HepG2 (cell line): Measurements from ENCODE around the gene POU6F2. TPM values are rescaled to one million over a fixed set of nuclear protein-coding genes. Genes with fewer than 3 reads are reported as not detected.

Source experiments
- ATAC-seq: fragments of 200-7000 bp; cut with Tn5 transposase; 3 replicates; pipeline ENCODE4 v1.9.1; 2020; ENCODE audit warnings: mild to moderate bottlenecking, moderate library complexity
- BruUV-seq: library from RNA; stranded (reverse); fragments of 400-500 nt; replicated peaks from 2 replicates; lab custom pipeline; 2021; lab: Mats Ljungman, UMichigan
- CTCF ChIA-PET: fragments of 300-600 bp; formaldehyde crosslinking; extraction: SDS; loops from one replicate; lab custom pipeline; 2021; ENCODE audit warnings: low total read pairs, inconsistent platforms, low intra/inter-chr PET ratio; lab: Yijun Ruan, JAX
- POLR2A ChIA-PET: fragments of 350-600 bp; sonication (Branson Sonifier 250); formaldehyde crosslinking; loops from one replicate; lab custom pipeline; 2020; ENCODE audit warnings: antibody characterized with exemption, inconsistent platforms; lab: Yijun Ruan, JAX
- DNase-seq: peaks from one replicate; pipeline ENCODE4 v3.0.0-alpha.2; 2015; ENCODE audit warnings: low spot score
- FAIRE-seq: peaks from 3 replicates; lab custom pipeline; 2011; peaks lifted over from hg19 to GRCh38; lab: Jason Lieb, UNC
- H2AFZ ChIP-seq: one replicate; pipeline ENCODE4 v1.6.1; 2011; ENCODE audit warnings: low read length, inconsistent platforms
- H3K27ac ChIP-seq: fragments of 300-600 bp; 3 replicates; pipeline ENCODE4 v1.8.0; 2011; ENCODE audit warnings: mixed run types, mild to moderate bottlenecking, mixed read lengths, low read length, inconsistent platforms; ENCODE audit not compliant: insufficient read depth; ENCODE audit errors: extremely low read length
- H3K27me3 ChIP-seq, 2 experiments: fragments of 200-600 bp in 1 of 2; 2 replicates in 1 of 2; 3 replicates in 1 of 2; pipeline versions ENCODE4 v1.6.0 to v1.8.0; 2011; ENCODE audit warnings: low read length in 2 of 2, mild to moderate bottlenecking in 2 of 2, moderate library complexity in 2 of 2, inconsistent platforms in 1 of 2; ENCODE audit not compliant: insufficient read depth in 2 of 2, control insufficient read depth in 1 of 2
- H3K36me3 ChIP-seq, 2 experiments: fragments of 200-600 bp in 1 of 2; replicated peaks in 1 of 2; 2 replicates in 1 of 2; 3 replicates in 1 of 2; pipeline versions ENCODE4 v1.5.1 to v1.8.0; 2011; ENCODE audit warnings: low read length in 2 of 2, inconsistent platforms in 1 of 2; ENCODE audit not compliant: insufficient read depth in 2 of 2, control insufficient read depth in 1 of 2
- H3K4me1 ChIP-seq: 2 replicates; pipeline ENCODE4 v1.5.1; 2012; ENCODE audit warnings: low read length, inconsistent platforms; ENCODE audit not compliant: insufficient read depth
- H3K4me2 ChIP-seq: 2 replicates; pipeline ENCODE4 v1.6.0; 2011; ENCODE audit warnings: low read depth, low read length, inconsistent platforms
- H3K4me3 ChIP-seq, 3 experiments: fragments of 200-600 bp in 1 of 3; sonication (generic), shearing (Covaris generic) in 1 of 3; replicated peaks in 1 of 3; 2 replicates each; pipeline ENCODE4 v1.5.1; 2011 to 2016; ENCODE audit warnings: low read length in 3 of 3, inconsistent platforms in 2 of 3, low read depth in 2 of 3, mild to moderate bottlenecking in 2 of 3, control low read depth in 1 of 3, mixed read lengths in 1 of 3; ENCODE audit not compliant: insufficient read depth in 1 of 3
- H3K79me2 ChIP-seq: one replicate; pipeline ENCODE4 v1.6.1; 2011; ENCODE audit warnings: low read length, inconsistent platforms; ENCODE audit not compliant: insufficient read depth
- H3K9ac ChIP-seq: 2 replicates; pipeline ENCODE4 v1.6.0; 2011; ENCODE audit warnings: mild to moderate bottlenecking, low read depth, low read length, inconsistent platforms; ENCODE audit not compliant: insufficient read depth
- H3K9me3 ChIP-seq: 2 replicates; pipeline ENCODE4 v1.5.1; 2012; ENCODE audit warnings: mild to moderate bottlenecking, low read length
- H4K20me1 ChIP-seq: 2 replicates; pipeline ENCODE4 v1.6.0; 2011; ENCODE audit warnings: inconsistent platforms, mild to moderate bottlenecking, low read length, moderate library complexity; ENCODE audit not compliant: insufficient read depth
- CHD2 ChIP-seq: IDR thresholded peaks from 2 replicates; pipeline ENCODE4 v1.6.1; 2011; ENCODE audit warnings: low read depth, low read length, improper control_type of control experiment
- NFRKB ChIP-seq: fragments of 450-650 bp; IDR thresholded peaks from 2 replicates; pipeline ENCODE4 v1.6.1; 2017
- PAX8 ChIP-seq: sonication (generic); formaldehyde crosslinking; IDR thresholded peaks from 2 replicates; pipeline ENCODE4 v1.8.0; 2022; ENCODE audit warnings: mild to moderate bottlenecking, missing genetic modification reagents, borderline replicate concordance
- RORA ChIP-seq: sonication (generic); formaldehyde crosslinking; IDR thresholded peaks from 2 replicates; pipeline ENCODE4 v1.5.0; 2020; ENCODE audit warnings: mild to moderate bottlenecking, missing genetic modification reagents, moderate library complexity
- U2AF2 ChIP-seq: fragments of 200-400 bp; formaldehyde crosslinking; IDR thresholded peaks from 2 replicates; pipeline ENCODE4 v1.6.1; 2017; ENCODE audit warnings: low read depth, mild to moderate bottlenecking, low read length
- ZFP82 ChIP-seq: sonication (generic); formaldehyde crosslinking; IDR thresholded peaks from 2 replicates; pipeline ENCODE4 v1.5.1; 2020; ENCODE audit warnings: mild to moderate bottlenecking, missing genetic modification reagents, borderline replicate concordance
- ZNF253 ChIP-seq: sonication (generic); formaldehyde crosslinking; IDR thresholded peaks from 2 replicates; pipeline ENCODE4 v1.8.0; 2022; ENCODE audit warnings: mild to moderate bottlenecking, missing genetic modification reagents, borderline replicate concordance
- ZNF724P ChIP-seq: sonication (generic); formaldehyde crosslinking; IDR thresholded peaks from 2 replicates; pipeline ENCODE4 v1.8.0; 2022; ENCODE audit warnings: missing genetic modification reagents, borderline replicate concordance
- ZNF737 ChIP-seq: sonication (generic); formaldehyde crosslinking; IDR thresholded peaks from 2 replicates; pipeline ENCODE4 v1.5.0; 2020; ENCODE audit warnings: missing genetic modification reagents, mild to moderate bottlenecking, borderline replicate concordance
- WGBS: methylation state at CpG from one replicate; pipeline ENCODE4 v1.1.6; 2017; ENCODE audit warnings: low lambda C conversion rate; 5-methylcytosine and 5-hydroxymethylcytosine counted together
- in situ Hi-C: cut with HindIII; loops from 2 replicates; pipeline ENCODE4 v1.10.0; 2017; ENCODE audit warnings: low pct_unique_long_range_greater_than_20kb; ENCODE audit not compliant: extremely low pct_ligation_motif_present
- intact Hi-C: fragments of 100-400 bp; cut with micrococcal nuclease; formaldehyde crosslinking; loops from one replicate; pipeline ENCODE4 v1.10.0; 2022; ENCODE audit not compliant: unreplicated experiment
- polyA plus RNA-seq, 8 experiments: library from polyadenylated mRNA; depleted of rRNA in 3 of 8; stranded (reverse) in 7 of 8; unstranded in 1 of 8; fragments of >200 nt; fragmentation: Illumina TruSeq in 4 of 8; extraction: Trizol in 4 of 8; gene quantifications; 2 replicates each; pipeline versions ENCODE4 v1.2.1 to v1.2.3, GENCODE V29; 2011 to 2016; ENCODE audit warnings: low read depth in 4 of 8, missing spikeins in 1 of 8, mixed read lengths in 1 of 8; ENCODE audit not compliant: insufficient read depth in 1 of 8
- total RNA-seq, 5 experiments: library from RNA; depleted of rRNA; stranded (reverse); fragments of >200 nt; fragmentation: Illumina TruSeq; extraction: Trizol; gene quantifications; 2 replicates each; pipeline ENCODE4 v1.2.3, GENCODE V29; 2016; ENCODE audit warnings: low read depth in 1 of 5
- TF ChIP-seq, protein P1 (sequence below): IDR thresholded peaks from 2 replicates; pipeline ENCODE4 v1.6.1; 2016; ENCODE audit warnings: missing compliant biosample characterization, missing genetic modification reagents, borderline replicate concordance
- TF ChIP-seq, protein P2 (sequence below): sonication (generic); formaldehyde crosslinking; IDR thresholded peaks from 2 replicates; pipeline ENCODE4 v1.9.0; 2021; ENCODE audit warnings: mild to moderate bottlenecking, missing genetic modification reagents

The POU6F2 gene
- total and polyA plus RNA-seq, 2 of the 13 experiments (the other 11 are each of a cell fraction or from before 2014, with no cell fraction given), result not detected

DNA sequence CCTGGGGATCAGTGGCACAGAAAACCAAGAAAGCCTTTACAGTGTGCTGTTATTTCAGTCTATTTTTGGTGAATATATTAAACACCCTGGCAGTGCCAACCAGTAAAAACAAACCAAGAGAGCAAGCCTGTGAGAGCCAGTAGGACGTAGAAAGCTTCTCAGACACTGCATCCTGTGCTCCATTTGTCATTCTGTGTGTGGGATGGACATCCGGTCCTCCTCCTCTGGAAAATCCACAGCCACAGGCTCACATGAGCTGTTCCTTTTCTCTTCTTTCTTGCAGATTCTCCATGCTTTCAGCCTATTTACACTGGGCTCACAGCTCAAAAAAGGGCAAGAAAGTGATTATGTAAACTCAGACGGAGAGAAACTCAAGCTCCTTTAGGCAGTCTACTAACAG, 468.8 kb downstream of the POU6F2 start:
- Histone ChIP-seq H3K27me3 (peaks cover 0 to 1% of the 10 kb centered on the region in 2 experiments; a peak in 1 of 5 replicates), H3K9me3 (no peaks in the 10 kb centered on the region), H3K4me1 (no peaks in the 10 kb centered on the region), H3K4me3 (no peak overlapping the region), H2AFZ (no peak overlapping the region), H3K36me3 (no peaks in the 10 kb centered on the region), H3K9ac (no peak overlapping the region), H3K27ac (no peak overlapping the region), H3K4me2 (no peak overlapping the region), H3K79me2 (no peaks in the 10 kb centered on the region), H4K20me1 (no peaks in the 10 kb centered on the region)
- ChIA-PET POLR2A (no interaction called here), CTCF (no interaction called here)
- intact Hi-C loops, result no loop called here
- no peak for FAIRE-seq
- BruUV-seq, result no TSS peak
- TF ChIP-seq, protein P1, sequence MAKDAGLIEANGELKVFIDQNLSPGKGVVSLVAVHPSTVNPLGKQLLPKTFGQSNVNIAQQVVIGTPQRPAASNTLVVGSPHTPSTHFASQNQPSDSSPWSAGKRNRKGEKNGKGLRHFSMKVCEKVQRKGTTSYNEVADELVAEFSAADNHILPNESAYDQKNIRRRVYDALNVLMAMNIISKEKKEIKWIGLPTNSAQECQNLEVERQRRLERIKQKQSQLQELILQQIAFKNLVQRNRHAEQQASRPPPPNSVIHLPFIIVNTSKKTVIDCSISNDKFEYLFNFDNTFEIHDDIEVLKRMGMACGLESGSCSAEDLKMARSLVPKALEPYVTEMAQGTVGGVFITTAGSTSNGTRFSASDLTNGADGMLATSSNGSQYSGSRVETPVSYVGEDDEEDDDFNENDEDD (CRISPR knock-in tag), result no peak
- TF ChIP-seq CHD2 (no peak), PAX8 (CRISPR knock-in tag) (no peak), ZFP82 (CRISPR knock-in tag) (no peak), RORA (no peak), ZNF253 (no peak)
- no peak for ATAC-seq
- DNase-seq, result no peak
- WGBS, result 1% methylated on average over 3 of the region's 3 CpGs
- in situ Hi-C loops, result no loop called here

DNA sequence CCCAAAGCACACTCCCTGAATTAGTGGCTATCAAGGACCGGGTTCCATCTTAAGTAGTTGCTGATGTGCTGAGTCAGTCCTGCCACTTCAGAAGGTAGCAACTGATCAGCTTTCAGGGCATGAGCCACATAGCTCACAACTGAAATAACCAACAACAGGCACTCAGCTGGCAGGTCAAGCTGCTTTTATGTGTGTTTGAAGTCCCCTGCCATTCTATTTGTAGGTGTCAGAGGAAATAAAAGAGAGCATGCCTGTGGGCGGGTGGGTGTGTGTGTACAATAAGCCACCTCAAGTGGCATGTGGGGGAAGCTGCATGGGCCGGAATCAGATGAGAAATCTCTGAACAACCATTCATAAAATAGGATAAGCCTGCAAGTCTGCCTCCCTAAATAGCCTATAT, 474.2 kb downstream of the POU6F2 start:
- in situ Hi-C loops, result no loop called here
- H3K79me2 ChIP-seq, result no peaks in the 10 kb centered on the region
- ChIA-PET POLR2A (no interaction called here), CTCF (no interaction called here)
- no peaks in the 10 kb centered on the region for H3K9me3 ChIP-seq
- no peaks in the 10 kb centered on the region for H3K36me3 ChIP-seq
- WGBS, result 0% methylated on average over 3 of the region's 3 CpGs
- no peak for FAIRE-seq
- H3K9ac ChIP-seq, result no peak overlapping the region
- H3K4me3 ChIP-seq, result no peak overlapping the region
- H3K27me3 ChIP-seq, result peaks cover 0 to 6% of the 10 kb centered on the region in 2 experiments; a peak in 1 of 5 replicates
- DNase-seq, result no peak
- no peak overlapping the region for H2AFZ ChIP-seq
- no peak overlapping the region for H3K4me2 ChIP-seq
- intact Hi-C loops, result no loop called here
- no TSS peak for BruUV-seq
- no peaks in the 10 kb centered on the region for H3K4me1 ChIP-seq
- H3K27ac ChIP-seq, result no peak overlapping the region
- ATAC-seq, result no peak
- no peaks in the 10 kb centered on the region for H4K20me1 ChIP-seq
- TF ChIP-seq, protein P2, sequence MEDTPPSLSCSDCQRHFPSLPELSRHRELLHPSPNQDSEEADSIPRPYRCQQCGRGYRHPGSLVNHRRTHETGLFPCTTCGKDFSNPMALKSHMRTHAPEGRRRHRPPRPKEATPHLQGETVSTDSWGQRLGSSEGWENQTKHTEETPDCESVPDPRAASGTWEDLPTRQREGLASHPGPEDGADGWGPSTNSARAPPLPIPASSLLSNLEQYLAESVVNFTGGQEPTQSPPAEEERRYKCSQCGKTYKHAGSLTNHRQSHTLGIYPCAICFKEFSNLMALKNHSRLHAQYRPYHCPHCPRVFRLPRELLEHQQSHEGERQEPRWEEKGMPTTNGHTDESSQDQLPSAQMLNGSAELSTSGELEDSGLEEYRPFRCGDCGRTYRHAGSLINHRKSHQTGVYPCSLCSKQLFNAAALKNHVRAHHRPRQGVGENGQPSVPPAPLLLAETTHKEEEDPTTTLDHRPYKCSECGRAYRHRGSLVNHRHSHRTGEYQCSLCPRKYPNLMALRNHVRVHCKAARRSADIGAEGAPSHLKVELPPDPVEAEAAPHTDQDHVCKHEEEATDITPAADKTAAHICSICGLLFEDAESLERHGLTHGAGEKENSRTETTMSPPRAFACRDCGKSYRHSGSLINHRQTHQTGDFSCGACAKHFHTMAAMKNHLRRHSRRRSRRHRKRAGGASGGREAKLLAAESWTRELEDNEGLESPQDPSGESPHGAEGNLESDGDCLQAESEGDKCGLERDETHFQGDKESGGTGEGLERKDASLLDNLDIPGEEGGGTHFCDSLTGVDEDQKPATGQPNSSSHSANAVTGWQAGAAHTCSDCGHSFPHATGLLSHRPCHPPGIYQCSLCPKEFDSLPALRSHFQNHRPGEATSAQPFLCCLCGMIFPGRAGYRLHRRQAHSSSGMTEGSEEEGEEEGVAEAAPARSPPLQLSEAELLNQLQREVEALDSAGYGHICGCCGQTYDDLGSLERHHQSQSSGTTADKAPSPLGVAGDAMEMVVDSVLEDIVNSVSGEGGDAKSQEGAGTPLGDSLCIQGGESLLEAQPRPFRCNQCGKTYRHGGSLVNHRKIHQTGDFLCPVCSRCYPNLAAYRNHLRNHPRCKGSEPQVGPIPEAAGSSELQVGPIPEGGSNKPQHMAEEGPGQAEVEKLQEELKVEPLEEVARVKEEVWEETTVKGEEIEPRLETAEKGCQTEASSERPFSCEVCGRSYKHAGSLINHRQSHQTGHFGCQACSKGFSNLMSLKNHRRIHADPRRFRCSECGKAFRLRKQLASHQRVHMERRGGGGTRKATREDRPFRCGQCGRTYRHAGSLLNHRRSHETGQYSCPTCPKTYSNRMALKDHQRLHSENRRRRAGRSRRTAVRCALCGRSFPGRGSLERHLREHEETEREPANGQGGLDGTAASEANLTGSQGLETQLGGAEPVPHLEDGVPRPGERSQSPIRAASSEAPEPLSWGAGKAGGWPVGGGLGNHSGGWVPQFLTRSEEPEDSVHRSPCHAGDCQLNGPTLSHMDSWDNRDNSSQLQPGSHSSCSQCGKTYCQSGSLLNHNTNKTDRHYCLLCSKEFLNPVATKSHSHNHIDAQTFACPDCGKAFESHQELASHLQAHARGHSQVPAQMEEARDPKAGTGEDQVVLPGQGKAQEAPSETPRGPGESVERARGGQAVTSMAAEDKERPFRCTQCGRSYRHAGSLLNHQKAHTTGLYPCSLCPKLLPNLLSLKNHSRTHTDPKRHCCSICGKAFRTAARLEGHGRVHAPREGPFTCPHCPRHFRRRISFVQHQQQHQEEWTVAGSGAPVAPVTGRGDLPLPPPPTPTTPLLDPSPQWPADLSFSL (CRISPR knock-in tag), result no peak
- TF ChIP-seq NFRKB, result no peak
- TF ChIP-seq U2AF2, result no peak
- TF ChIP-seq ZNF724P (CRISPR knock-in tag), result no peak
- TF ChIP-seq ZNF737 (CRISPR knock-in tag), result no peak
